NCI-H2227 (cell line): ENCODE measurements around the gene C17orf114.

Experiments used
- DNase-seq: peaks from one replicate; lab custom pipeline; 2025; ENCODE audit not compliant: unreplicated experiment; lab: John Stamatoyannopoulos, UW

C17orf114 gene

DNA sequence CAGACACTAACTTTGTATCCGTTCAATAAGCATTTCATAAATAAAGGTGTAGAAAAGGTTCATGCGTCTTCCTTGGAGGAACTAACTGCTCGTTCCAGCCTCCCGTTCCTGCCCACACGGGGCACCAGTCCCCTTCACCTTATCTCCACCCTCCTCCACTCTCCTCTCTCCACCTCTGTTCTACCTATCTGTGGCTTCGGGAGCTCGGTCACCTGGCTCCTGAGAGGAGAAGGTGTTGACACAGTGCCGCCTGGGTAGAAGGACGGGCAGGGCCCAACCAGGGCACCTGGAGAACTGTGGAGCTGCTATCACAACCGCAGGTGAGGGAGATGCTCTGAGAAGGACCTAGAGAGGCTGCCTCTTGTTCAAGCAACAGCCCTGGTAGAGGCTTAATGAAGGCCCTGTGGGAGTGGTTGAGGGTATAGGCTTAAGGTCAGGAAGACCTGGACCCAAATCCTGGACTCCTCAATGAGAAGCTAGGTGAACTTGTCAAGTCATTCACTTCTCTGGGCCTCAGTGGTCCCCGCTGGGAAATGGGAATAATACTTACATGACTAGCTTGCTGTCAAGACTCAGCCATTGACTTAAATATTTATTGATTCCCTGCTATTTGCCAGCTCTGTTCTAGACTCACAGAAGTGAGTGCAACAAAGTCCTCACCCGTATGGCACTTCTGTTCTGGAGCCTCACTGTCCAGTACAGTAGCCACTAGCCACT, 21.4 kb upstream of the C17orf114 start:
- DNase-seq = no peak

DNA sequence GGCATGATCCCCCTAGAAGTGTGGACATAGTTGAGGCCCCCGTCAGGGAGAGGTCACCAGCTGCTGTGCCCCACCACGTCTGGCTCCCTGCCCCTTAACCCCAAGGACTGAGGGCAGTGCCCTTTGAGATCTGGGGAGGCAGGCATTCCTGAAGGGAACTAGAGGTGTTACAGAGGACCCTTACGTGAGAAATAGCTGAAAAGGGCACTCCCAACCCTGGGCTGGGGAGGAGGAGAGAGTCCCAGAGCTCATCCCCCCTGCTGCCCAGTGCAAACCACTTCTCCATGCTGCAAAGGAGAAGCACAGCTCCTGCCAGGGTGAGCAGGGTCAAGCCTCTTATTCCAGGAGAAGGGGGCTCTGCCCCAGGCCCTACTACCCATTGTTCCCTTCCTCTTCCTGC, 20.7 kb upstream of the C17orf114 start:
- no peak for DNase-seq

DNA sequence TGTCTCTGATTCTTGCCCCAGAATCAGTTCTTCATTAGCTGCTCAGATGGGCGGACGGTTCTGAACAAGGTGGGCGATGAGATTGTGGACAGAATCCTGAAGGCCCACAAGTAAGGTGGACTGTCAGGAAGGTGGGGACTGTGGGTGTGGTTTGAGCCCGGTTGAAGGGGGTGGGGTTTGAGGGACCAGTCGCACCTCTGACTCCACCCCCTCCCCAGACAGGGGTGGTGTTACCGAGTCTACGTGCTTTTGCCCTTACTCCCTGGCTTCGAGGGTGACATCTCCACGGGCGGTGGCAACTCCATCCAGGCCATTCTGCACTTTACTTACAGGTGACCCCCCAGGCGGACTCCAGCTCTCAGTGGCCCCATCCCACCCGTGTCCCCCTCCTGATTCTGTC, 16.1 kb upstream of the C17orf114 start:
- no peak for DNase-seq

DNA sequence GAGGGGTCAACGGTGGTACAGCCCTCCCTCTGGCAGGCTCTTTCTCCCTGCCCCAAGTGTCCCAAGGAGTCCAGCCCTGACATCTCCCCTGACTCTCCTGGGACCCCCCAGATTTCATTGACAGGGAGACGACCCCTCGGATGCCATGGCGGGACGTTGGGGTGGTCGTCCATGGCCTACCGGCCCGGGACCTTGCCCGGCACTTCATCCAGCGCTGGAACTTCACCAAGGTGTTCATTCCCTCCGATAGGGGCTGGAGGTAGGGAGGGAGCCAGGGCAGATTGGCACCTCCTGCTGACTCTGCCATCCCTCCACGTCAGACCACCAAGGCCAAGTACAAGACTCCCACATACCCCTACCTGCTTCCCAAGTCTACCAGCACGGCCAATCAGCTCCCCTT, 14.7 kb upstream of the C17orf114 start:
- no peak for DNase-seq

DNA sequence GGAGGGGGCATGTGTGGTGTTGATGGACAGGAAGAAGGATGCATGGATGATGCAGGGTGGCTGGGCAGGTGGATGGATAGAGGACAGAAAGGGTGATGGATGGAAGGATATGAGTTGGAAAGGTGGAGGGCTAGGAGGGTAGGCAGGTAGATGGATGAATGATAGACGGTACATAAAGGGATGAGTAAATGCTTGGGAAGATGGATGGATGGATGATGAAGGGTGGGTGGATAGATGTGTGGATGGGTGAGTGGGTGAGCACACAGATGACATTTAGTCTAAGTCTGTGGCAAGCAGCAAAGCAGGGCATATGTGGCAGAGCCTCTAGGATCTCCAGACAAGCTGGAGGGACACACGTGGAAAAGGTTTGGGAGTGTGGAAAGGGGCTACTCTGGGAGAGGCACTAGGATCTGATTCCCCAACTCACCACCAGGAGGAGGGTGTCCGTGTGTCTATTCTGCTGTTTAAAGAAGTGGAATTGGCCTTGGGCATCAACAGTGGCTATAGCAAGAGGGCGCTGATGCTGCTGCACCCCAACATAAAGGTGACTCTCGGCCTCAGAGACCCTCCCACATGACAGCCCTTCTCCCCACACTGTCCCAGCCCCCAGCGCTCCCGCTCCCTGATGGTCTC, 13.0 kb upstream of the C17orf114 start:
- DNase-seq = no peak

DNA sequence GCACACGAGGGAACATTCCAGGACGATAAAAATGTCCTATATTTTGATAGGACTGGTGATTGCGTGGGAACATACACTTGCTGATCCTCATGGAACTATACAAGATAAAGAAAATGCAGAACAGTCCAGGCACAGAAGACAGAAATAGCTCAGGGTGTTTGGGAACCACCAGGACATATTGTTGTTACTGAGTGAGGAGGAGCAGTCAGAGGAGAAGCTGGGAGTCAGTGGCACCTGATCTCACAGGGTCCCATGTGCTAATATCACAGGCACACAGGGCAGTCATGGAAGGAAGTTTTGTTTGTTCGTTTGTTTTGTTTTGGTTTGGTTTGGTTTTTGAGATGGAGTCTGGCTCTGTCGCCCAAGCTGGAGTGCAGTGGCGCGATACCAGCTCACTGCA, 10.6 kb upstream of the C17orf114 start:
- DNase-seq = no peak

DNA sequence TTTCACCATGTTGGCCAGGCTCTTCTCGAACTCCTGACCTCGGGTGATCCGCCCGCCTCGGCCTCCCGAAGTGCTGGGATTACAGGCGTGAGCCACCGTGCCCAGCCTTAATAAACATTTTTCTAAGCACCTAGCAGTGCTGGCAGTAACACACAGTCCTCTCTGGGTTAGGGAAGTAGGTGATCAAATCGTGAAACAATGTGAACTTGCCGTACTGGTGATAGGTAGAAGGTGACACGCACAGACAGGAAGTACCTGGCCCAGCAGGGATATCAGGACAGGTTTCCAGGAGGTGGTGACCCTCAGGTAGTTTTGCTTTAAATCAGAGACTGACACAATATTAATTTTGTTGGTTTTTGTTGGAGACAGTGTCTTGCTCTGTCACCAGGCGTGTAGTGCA, 9.3 kb upstream of the C17orf114 start:
- DNase-seq = no peak

DNA sequence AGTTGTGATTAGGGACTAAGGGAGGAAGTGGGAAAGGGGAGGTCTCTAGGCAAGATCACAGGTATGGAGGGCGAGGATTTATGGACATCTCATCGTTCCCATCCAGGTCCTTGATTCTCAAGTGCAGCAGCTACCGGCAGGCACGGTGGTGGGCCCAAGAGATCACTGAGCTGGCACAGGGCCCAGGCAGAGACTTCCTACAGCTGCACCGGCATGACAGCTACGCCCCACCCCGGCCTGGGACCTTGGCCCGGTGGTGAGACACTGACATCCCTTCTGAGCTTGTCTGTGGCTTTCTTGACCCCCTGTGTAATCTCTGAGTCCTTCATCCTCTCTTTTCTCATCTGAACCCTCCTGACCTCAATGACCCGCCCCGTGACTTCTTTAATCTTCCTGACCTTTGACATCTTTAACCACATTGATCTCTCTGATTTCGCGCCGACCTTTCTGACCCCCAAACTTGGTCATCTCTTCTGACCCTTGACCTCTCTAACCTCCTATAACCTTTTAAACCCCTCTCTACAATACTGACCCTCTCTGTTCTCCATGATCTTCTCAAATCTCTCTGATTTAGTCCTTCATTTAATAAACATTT, 8.7 kb upstream of the C17orf114 start:
- no peak for DNase-seq

DNA sequence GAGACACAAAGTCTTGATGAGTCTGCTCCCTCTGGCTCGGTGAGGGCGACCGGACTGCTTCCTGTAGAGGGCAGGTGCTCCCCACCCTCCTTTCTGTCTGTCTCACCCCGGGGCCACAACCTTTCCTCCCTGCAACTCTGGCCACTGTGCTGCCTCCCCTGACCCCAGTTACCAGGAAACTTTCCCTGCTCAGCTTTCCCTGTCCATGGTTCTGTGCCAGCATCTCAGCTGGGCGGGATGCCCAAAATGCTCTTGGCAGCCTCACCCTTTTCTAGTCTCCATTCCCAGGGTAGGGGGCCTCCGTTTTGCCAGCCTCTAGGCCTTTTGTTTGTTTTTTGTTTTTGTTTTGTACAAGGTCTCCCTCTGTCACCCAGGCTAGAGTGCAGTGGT, 6.2 kb upstream of the C17orf114 start:
- DNase-seq = no peak

DNA sequence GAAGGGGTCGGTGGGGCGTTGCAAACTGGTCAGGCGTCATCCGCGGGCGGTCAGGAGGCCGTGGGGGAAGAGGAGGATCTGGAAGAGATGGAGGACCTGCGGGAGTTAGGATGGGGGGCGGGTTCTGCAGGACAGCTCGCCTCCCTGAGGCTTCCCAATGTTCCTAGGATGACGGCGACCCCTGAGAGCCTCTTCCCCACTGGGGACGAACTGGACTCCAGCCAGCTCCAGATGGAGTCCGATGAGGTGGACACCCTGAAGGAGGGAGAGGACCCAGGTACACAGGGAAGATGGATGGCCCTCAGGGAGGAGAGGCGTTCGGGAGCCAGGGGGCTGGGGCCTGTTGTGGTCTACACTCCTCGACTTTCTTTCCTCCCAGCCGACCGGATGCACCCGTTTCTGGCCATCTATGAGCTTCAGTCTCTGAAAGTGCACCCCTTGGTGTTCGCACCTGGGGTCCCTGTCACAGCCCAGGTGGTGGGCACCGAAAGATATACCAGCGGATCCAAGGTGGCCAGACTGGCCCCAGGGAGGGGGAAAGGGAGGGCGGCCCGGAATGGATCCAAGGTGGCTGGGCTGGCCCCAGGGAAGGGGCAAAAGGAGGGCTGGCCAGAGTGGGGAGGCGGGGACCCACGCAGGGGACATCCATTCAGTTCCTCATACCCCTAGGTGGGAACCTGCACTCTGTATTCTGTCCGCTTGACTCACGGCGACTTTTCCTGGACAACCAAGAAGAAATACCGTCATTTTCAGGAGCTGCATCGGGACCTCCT, 5.7 kb upstream of the C17orf114 start:
- no peak for DNase-seq

DNA sequence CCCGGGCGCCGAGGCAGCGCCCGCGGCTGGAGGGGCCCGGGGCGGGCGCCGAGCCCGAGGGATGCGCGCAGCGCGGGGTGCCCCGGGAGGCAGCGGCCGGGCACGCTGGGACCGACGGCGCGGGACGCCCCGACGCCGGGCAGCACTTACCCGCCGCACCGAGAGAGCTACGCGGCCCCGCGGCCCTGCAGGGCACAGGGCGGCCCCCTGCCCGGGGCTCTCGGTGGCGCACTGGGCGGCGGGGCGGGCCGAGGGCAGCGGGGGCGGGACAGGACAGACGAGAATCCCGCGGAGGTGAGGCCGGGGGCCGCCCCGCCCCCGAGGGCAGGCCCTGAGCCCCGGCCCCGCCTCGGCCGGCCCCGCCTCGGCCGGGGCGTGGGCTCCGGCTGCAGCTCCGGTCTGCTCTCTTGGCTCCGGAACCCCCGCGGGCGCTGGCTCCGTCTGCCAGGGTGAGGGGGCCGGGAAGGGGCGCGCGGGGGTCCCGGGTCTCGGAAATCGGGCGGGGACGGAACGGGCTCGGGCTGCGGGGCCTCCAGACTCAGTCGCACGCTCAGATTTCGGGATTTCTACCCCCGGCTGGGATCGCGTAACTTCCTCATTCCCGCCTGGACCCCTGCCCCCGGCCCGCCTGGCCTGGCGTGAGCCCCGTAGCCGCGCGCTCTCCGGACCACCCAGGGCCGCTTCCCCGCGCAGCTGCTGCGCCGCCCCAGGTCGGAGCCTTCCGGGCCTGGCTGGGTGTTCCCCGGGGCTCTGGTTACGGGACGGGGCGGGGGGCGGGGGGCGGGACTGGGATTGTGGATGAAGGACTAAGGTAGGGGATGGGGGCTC, 4.9 kb upstream of the C17orf114 start, which contains the start of gene PLD2:
Gene PLD2, plus strand, starts transcription at position 376 of the 828 bp plus-strand sequence. CDS start 621 bp downstream, outside the sequence.
- DNase-seq = peak; percentile 84

DNA sequence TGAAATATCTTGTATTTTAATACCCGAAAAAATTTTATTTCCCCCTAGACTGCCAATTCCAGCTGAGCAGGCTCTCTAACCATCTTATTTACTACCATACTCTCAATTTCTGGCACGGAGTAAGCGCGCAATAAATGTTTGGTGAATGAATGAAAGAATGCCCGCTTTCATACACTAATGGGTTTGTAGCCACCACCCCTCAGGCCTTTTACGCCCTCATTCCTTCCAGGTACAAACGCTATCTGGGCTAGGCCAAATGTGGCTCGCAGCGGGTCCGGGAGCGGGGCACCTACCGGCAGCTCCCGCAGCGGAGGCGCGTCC, 4.3 kb upstream of the C17orf114 start:
- DNase-seq = peak; percentile 39

DNA sequence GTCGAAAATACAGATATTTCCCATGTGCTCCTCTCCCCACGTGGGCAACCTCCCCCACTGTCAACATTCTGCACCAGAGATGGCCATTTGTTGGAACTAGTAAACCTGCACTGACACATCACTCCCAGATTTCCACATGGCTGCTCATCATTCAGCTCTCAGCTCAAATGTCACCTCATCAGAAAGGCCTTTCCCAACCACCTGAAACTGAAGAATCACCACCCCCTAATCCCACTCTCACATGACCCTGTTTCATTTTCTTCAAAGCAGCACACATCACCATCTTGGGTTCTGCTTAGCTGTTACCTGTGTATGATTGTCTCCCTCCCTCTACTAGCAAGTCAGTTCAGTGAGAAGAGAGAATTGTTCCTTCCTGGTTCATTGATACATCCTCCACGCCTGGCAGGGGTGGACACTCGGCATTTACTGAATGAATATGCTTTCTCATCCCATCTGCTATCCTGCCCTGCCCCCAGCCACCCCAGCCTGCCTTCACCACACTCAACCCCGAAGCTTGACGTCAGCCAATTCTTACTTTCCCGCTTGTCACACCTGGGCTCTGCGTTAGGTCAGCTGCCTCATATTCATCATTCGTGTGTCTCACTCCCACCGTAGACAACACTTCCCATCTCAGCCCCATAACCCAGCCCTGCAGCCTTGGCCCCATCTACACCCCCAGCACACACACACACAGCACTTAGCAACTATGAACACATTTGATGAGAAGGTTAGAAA, 1.5 kb downstream of the C17orf114 start:
- peak; percentile 15 for DNase-seq

DNA sequence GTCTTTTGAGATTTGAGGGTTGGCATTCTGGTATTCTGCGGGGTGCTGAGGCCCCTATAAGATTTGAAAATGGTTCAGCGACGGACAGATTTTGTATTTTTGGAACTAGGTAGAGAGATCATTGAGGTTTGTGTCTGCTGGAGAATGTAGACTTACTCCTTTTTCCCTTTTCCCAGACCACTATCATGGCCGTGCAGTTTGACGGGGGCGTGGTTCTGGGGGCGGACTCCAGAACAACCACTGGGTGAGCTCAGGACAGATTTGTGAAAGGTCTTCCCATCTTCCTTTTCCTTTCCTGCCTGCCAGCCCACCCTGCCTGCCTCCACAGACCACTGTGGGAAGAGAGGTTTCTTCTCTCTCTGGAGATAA, 5.6 kb downstream of the C17orf114 start:
- peak; percentile 47 for DNase-seq

DNA sequence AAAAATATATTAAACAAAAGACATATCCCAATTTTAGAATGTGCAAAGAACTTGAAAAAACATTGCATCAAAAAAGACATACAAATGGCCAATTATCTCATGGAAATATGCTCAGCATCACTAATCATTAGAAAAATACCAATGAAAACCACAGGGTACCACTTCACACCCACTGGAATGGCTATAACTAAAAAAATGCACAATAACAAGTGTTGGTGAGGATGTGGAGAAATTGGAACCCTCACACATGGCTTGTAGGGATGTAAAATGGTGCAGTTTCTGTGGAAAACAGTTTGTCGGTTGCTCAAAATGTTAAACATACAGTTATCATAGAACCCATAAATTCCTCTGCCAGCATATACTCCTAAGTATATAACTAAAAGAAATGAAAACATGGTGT, 7.0 kb downstream of the C17orf114 start:
- DNase-seq = no peak

DNA sequence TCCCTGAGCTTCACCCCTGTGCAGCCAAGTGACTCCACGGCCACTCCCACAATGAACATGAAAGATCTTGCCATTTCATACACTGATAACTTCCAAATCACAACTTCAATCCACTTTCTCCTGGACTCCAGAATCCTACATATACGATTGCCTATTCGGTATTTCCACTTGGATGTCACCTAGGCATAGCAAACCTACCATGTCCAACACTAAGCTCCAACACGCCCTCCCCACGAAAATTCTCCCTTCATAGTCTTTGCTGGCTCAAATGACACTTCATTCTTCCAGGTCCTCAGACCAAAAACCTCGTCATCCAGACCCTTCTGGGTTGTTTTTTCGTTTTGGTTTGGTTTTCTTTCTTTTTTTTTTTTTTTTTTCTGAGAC, 11.4 kb downstream of the C17orf114 start:
- no peak for DNase-seq

DNA sequence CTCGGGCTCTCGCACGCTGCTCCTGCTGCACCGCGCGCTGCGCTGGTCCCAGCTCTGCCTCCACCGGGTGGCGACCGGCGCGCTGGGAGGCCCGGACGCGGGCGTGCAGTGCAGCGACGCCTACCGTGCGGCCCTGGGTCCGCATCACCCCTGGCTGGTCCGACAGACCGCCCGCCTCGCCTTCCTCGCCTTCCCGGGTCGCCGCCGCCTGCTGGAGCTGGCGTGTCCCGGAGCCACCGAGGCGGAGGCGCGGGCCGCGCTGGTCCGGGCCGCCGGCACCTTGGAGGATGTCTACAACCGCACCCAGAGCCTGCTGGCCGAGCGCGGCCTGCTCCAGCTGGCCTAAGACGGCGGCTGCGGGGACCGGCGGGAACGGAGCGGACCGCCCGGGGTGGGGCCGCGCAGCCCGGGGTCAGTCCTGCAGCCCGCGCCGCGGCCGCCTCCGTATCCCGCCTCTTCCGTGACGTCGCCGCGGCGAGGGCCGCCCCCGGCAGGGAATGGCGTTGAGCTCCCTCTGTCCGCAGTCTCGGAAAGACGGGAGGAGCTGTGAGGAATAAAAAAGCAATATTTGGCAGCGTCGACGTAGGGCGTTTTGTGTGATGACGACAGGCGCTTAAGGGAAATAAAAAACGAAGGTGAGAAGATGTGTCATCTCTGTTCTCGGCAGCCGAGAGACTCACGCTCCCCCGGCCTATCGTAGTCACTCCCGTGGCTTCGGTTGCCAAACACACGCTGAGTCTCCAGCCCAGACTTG, 12.0 kb downstream of the C17orf114 start:
- peak; percentile 85 for DNase-seq

DNA sequence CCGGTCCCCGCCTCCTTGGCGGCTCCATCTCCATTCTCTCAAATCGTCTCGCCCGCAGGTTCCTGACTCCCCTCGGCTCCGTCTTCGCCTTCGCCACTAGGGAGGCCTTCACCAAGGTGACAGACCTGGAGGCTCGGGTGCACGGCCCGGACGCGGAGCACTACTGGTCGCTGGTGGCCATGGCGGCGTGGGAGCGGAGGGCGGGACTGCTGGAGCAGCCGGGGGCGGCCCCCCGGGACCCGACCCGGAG, 12.5 kb downstream of the C17orf114 start:
- no peak for DNase-seq

DNA sequence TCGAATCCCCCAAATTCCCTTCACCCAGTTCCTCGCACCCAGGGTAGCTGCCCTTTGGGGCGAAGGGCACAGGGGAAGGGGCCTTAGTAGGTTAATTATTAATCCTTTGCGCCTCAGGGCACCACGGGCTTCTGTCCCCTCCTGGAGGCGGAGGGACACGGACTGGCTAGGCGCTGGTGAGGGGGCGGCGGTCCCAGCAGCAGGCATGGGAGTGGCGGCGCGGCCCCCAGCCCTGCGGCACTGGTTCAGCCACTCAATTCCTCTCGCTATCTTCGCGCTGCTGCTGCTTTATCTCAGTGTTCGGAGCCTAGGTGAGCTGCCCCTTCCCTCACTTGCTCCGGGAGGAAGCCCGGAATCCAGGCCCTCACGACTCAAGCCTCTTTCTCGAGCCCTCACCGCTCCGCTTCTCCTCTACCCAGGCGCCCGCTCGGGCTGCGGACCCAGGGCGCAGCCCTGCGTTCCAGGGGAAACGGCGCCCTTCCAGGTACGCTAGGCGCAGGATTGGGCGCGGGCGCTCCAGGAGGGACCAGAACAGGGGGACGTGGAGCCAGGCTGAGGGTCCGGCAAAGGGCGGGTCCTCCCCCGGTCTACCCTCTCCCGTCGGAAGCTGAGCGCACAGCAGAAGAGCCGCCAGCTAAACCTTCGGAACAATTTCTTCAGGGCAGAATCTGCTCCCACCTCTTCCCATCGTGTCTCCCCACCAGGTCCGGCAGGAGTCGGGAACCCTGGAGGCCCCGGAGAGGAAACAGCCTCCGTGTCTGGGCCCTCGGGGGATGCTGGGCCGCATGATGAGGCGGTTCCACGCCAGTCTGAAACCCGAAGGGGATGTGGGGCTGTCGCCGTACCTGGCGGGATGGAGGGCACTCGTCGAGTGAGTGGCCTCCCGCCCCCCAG, 13.1 kb downstream of the C17orf114 start, which contains the start of gene GLTPD2:
Gene GLTPD2, plus strand, starts transcription at position 158 of the 894 bp plus-strand sequence. Its CDS starts 48 bp downstream, at position 206.
- DNase-seq = peak; percentile 37
